Stimulated activated CD4-positive, alpha-beta T cell treated with anti-CD3 and anti-CD28 coated beads, Interleukin-4, amount 100 ng/mL, for 24 hours (primary cell): Measurements from ENCODE around the gene INPP4B.

Experiments
- DNase-seq: peaks from one replicate; pipeline ENCODE4 v3.0.0-alpha.2; 2020

The INPP4B gene

GRCh38 chr4:142281999-142282398 is 564.1 kb downstream of the INPP4B start:
- DNase-seq: no peak

GRCh38 chr4:142278663-142279062 is 567.4 kb downstream of the INPP4B start:
- DNase-seq: no peak

- DNase-seq: no peak
Observed at GRCh38 chr4:142278171-142278570, 567.9 kb downstream of the INPP4B start.

GRCh38 chr4:142274137-142274536 is 572.0 kb downstream of the INPP4B start:
- DNase-seq: no peak

DNA sequence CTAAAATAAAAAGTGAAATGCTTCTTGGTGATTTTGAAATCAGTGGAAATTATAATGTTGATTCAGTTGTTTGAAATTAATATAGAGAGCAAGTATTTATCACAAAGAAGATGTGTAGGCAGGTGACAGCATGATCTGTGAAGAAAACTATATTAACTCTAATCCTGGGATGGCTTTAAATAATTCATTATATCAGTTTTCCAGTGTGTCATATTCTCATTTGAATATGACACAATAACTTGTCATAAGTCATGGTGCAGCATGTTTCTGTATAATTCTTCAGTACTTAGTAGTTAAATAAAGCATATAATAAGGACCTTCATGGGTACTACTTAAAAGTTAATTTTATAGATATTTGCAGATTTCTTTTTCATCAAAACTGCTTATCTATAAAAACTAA is 573.6 kb downstream of the INPP4B start:
- DNase-seq: no peak

GRCh38 chr4:142271832-142272231 is 574.3 kb downstream of the INPP4B start:
- DNase-seq: no peak

DNA sequence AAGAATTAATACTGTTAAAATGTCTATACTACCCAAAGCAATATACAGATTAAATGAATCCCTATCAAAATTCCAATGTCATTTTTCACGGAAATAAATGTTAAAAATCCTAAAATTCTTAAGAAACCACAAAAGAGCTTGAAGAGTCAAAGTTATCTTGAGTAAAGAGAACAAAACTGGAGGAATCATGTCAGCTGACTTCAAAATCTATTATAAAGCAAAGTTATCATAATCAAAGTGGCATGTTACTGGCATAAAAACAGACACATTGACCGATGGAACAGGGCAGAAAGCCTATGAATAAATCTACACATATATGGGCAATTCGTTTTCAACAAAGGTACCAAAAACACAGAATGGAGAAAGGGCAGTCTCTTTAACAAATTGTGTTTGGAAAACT is 579.0 kb downstream of the INPP4B start:
- DNase-seq: no peak

DNA sequence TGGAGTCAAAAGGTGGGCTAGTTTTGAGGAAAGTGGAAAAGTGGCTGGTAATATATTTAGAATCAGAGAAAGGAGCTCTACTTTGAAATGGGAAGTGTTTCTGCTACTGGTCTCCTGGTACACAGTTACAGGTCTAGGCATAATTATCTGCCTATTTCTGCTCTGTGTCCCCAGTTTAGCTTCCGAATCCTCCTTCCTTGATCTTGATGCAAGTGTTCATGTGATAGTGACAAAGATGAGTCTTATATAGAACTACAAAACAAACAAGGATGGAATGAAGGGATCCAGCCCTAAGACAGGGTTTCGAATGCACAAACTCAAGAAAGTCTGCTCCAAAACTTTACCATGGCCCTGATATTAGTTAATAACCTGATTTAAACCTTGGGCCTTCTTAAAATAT is 580.2 kb downstream of the INPP4B start:
- DNase-seq: no peak

- DNase-seq: peak; percentile 28
Observed at GRCh38 chr4:142265536-142265935, 580.6 kb downstream of the INPP4B start.

GRCh38 chr4:142264961-142265360 is 581.1 kb downstream of the INPP4B start:
- DNase-seq: no peak

- DNase-seq: no peak
Observed at GRCh38 chr4:142262956-142263355, 583.1 kb downstream of the INPP4B start.

DNA sequence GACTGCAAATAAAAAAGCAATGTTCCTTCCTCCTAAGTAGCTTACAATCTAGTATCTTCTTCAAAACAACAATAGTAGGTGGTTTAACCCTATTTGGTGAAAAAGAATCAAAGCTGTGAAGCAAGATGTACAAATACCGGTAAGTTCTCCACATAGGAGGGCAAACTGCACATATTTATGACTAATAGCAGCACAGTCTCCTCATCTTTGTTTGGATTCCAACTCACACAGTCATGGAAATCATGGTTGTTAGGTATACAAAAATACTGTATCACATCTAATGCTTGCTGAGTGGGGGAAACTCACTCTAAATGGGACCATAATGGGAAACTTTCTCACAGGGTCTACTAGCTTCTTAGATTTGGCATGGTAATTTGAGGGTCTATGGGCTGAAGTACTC is 597.2 kb downstream of the INPP4B start:
- no peak for DNase-seq

DNA sequence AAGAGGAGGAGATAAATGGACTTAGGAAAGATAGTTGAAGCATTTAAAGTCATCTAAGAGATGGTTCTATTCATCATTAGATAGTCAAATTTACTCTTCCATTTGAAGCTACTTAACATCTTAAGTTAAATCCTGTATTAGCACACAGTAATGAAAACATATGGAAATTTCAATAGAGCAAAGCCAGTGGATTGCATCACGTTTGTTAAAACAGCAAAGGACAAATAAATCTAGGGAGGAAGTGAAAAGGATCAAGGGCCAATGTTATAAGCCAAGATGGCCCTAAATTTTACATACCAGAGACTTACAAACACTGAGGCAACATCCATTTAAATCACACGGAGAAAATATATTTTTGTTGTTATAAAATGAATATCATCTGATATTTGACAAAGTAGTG is 602.8 kb downstream of the INPP4B start:
- DNase-seq: no peak

DNA sequence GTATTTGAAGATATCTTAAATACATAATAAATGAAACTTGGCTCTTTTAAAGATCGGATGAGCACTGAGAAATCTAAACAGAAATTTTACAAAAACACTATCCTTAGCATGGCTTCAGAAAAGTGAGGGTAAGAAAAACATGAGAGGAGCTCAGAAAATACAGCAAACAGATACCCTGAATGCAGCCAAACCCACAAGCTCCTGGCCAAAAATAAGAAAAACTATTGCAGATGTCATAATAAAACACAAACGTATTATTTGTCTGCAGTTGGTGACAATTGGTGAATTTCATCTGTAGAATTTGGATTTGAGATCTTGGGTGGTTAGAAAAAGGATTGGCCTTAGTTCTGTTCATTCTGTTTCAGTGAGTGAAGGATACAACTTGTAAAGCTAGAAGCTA is 603.9 kb downstream of the INPP4B start:
- DNase-seq: no peak

- DNase-seq: no peak
Observed at GRCh38 chr4:142238589-142238988, 607.5 kb downstream of the INPP4B start.

GRCh38 chr4:142236268-142236667 is 609.8 kb downstream of the INPP4B start:
- DNase-seq: no peak

- DNase-seq: no peak
Observed at GRCh38 chr4:142231787-142232186, 614.3 kb downstream of the INPP4B start.

GRCh38 chr4:142230991-142231390 is 615.1 kb downstream of the INPP4B start:
- no peak for DNase-seq

DNA sequence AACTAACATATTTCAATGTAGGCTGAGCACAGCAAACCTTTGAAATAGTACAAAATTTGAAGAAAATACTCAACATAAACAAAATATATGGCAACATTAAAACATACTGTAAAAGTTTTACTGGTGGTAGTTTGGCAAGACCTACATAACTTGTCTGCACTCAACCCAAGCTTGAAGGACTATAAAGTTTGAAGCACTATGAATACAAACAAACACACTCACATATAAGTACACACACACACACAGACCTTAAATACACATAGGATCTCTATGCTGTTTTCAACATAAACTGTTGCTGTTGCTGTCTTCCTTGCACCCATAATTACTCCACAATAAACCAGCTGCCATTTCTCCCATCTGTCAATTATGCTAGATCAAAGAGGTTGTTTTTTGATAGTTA is 620.1 kb downstream of the INPP4B start:
- no peak for DNase-seq

- DNase-seq: no peak
Observed at GRCh38 chr4:142222127-142222526, 624.0 kb downstream of the INPP4B start.

- DNase-seq: no peak
Observed at GRCh38 chr4:142218726-142219125, 627.4 kb downstream of the INPP4B start.

DNA sequence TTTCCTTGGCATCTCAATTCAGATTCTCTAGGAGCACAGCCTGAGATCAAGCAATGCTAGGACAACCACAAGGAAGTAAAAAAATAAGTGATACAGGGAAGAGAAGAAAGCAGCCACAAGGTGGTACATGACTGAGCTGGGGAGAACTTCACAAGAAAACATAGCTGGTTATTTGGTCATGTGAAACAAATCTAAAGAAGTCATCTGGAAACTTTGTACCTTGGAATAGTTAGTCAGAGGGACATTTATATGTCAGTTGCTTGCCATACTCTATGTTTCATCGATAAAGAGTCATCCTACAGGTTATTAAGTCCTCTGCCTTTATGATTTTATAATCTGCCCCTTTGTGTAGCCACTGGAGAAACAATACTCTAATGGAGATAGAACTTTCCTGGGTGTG is 634.7 kb downstream of the INPP4B start:
- DNase-seq: no peak

- DNase-seq: no peak
Observed at GRCh38 chr4:142203505-142203904, 642.6 kb downstream of the INPP4B start.

DNA sequence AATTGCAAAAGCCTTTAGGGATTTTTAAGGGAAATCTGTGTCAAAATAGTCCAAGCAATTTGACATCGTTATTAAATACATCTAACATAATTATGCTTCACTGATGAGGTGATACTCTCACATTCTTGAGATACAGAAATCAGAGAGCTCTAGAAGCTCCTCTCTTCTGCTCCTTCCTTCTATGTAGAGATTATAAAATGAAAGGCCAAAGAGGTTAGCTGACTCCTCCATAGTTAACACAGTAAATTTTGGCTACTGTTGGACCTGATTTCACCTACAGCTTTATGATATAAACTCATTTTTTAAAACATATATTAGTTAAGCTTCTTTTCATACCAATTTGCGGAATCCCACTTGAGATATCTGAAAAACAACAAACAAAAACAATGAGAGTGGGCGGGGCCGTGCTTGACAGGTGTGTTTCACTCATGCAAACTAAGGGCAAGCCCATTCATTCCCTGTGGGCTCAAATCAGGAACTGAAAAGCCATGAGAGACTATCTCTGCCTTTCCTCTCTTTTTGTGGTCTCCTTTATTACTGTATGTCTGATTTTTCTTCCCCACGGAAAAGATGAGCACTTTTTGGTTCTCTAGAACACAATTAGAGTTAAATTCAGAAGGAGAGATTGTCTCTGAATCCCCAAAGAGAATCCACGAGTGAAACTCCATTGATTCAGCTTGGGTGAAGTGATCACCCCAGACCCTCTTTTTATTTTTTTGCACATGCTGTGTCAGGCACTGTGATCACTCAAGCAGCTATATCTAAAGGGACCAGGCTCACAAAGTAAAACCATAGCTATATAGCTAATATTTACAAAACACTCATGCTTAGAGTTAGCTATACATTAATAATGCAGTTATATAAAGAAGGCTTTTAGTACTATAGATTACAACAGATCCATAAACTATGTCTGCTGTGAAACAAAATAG is 643.4 kb downstream of the INPP4B start:
- no peak for DNase-seq

DNA sequence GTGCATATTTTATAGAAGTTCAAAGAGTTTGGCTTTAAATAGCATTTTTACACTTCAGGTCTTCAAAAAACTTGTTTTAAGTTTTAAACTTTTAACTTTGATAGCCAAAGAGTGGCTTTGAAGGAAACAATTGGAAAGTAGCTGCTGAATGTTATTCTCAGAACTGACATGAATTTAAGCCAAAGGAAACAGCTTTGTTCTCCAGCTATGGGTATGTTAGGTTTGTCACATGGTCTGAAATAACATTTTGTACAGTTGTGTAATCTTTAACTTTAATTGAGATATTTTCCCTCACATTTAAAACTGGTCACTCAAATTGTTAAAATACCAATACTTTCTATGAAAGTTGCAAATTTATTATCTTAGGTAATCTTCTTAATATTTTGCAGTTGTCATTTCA is 645.1 kb downstream of the INPP4B start:
- no peak for DNase-seq
